GM21447 (cell line): Measurements from ENCODE around the gene RXRA.

Source experiments
- ATAC-seq: cut with Tn5 transposase; IDR thresholded peaks from one replicate; pipeline ENCODE4 v1.9.1; 2021; ENCODE audit not compliant: unreplicated experiment

The RXRA gene

GRCh38 chr9:134427153-134427782 lies 101.0 kb downstream of the RXRA start:
- ATAC-seq = no peak

GRCh38 chr9:134428559-134428958 lies 102.3 kb downstream of the RXRA start:
- no peak for ATAC-seq

GRCh38 chr9:134429007-134429406 lies 102.8 kb downstream of the RXRA start:
- ATAC-seq = no peak

GRCh38 chr9:134429481-134429880 lies 103.2 kb downstream of the RXRA start:
- ATAC-seq = no peak

- no peak for ATAC-seq
Observed at GRCh38 chr9:134431095-134431494, 104.8 kb downstream of the RXRA start.

- ATAC-seq = no peak
Observed at GRCh38 chr9:134431626-134432025, 105.4 kb downstream of the RXRA start.

- no peak for ATAC-seq
Observed at GRCh38 chr9:134432471-134432870, 106.2 kb downstream of the RXRA start.

GRCh38 chr9:134433101-134433500 lies 106.8 kb downstream of the RXRA start:
- no peak for ATAC-seq

- no peak for ATAC-seq
Observed at GRCh38 chr9:134433909-134434882, 107.9 kb downstream of the RXRA start.

GRCh38 chr9:134434894-134435506 lies 108.7 kb downstream of the RXRA start:
- ATAC-seq = no peak

- no peak for ATAC-seq
Observed at GRCh38 chr9:134435550-134436378, 109.5 kb downstream of the RXRA start.

GRCh38 chr9:134436379-134436762 lies 110.1 kb downstream of the RXRA start:
- ATAC-seq = no peak

GRCh38 chr9:134436911-134437310 lies 110.7 kb downstream of the RXRA start:
- no peak for ATAC-seq

- no peak for ATAC-seq
Observed at GRCh38 chr9:134437403-134438194, 111.3 kb downstream of the RXRA start.

GRCh38 chr9:134438195-134438788 lies 112.0 kb downstream of the RXRA start:
- no peak for ATAC-seq

GRCh38 chr9:134439368-134439784 lies 113.1 kb downstream of the RXRA start:
- no peak for ATAC-seq

GRCh38 chr9:134440636-134441226 lies 114.5 kb downstream of the RXRA start:
- no peak for ATAC-seq

- no peak for ATAC-seq
Observed at GRCh38 chr9:134441227-134442084, 115.2 kb downstream of the RXRA start.
